HepG2 (cell line): Measurements from ENCODE around the gene LAPTM4A. TPM values are rescaled to one million over a fixed set of nuclear protein-coding genes. Genes with fewer than 3 reads are reported as not detected.

Experiments
- ASH2L ChIP-seq: fragments of 300-600, 200-600 bp; sonication (generic); IDR thresholded peaks from 2 replicates; pipeline ENCODE4 v1.7.0; 2017; ENCODE audit warnings: low read depth, mild to moderate bottlenecking, moderate library complexity, mixed read lengths, low read length; ENCODE audit not compliant: insufficient read length
- CC2D1A ChIP-seq: sonication (generic); formaldehyde crosslinking; IDR thresholded peaks from 2 replicates; pipeline ENCODE4 v1.8.1; 2023; ENCODE audit warnings: mild to moderate bottlenecking, missing genetic modification reagents
- FOXA1 ChIP-seq, 2 experiments: fragments of 450-650 bp in 1 of 2; sonication (generic) in 1 of 2; formaldehyde crosslinking in 1 of 2; IDR thresholded peaks; 2 replicates each; pipeline versions ENCODE4 v1.4.0 to v1.6.1; 2016 to 2020; ENCODE audit warnings: missing genetic modification reagents in 1 of 2
- GTF3A ChIP-seq: sonication (generic); formaldehyde crosslinking; conservative IDR thresholded peaks from 2 replicates; pipeline ENCODE4 v1.4.0; 2020; ENCODE audit warnings: mild to moderate bottlenecking, missing genetic modification reagents
- HNRNPH1 ChIP-seq: fragments of 200-400 bp; formaldehyde crosslinking; optimal IDR thresholded peaks from 2 replicates; pipeline ENCODE3; 2017; ENCODE audit warnings: mild to moderate bottlenecking, low read depth, low read length
- KAT2B ChIP-seq: fragments of 150-350 bp; IDR thresholded peaks from 2 replicates; pipeline ENCODE4 v1.6.1; 2014; ENCODE audit warnings: low read depth, low read length, borderline replicate concordance
- MAFK ChIP-seq, 2 experiments: IDR thresholded peaks in 1 of 2; conservative IDR thresholded peaks in 1 of 2; 2 replicates each; pipeline ENCODE4 v1.6.1; 2011; ENCODE audit warnings: improper control_type of control experiment in 2 of 2, low read length in 2 of 2
- MED8 ChIP-seq: sonication (generic); formaldehyde crosslinking; IDR thresholded peaks from 2 replicates; pipeline ENCODE4 v1.8.1; 2023; ENCODE audit warnings: mild to moderate bottlenecking, missing genetic modification reagents; ENCODE audit not compliant: insufficient replicate concordance
- MIER2 ChIP-seq: IDR thresholded peaks from 2 replicates; pipeline ENCODE4 v1.6.1; 2016; ENCODE audit warnings: missing biosample characterization, missing genetic modification reagents
- RFX3 ChIP-seq: IDR thresholded peaks from 2 replicates; pipeline ENCODE4 v1.6.1; 2016; ENCODE audit warnings: missing biosample characterization, missing genetic modification reagents
- RNF219 ChIP-seq: sonication (generic); formaldehyde crosslinking; IDR thresholded peaks from 2 replicates; pipeline ENCODE4 v1.5.0; 2020; ENCODE audit warnings: mild to moderate bottlenecking, missing genetic modification reagents
- RXRB ChIP-seq: IDR thresholded peaks from 2 replicates; pipeline ENCODE4 v1.6.1; 2016; ENCODE audit warnings: borderline replicate concordance, missing genetic modification reagents, missing compliant biosample characterization
- SNRNP70 ChIP-seq: fragments of 200-400 bp; formaldehyde crosslinking; IDR thresholded peaks from 2 replicates; pipeline ENCODE4 v1.6.1; 2017; ENCODE audit warnings: mild to moderate bottlenecking, low read depth, low read length, moderate library complexity
- SP5 ChIP-seq: IDR thresholded peaks from 2 replicates; pipeline ENCODE4 v1.6.1; 2016; ENCODE audit warnings: low read depth, borderline replicate concordance
- TBL1XR1 ChIP-seq: fragments of 150-350 bp; IDR thresholded peaks from 2 replicates; pipeline ENCODE4 v1.6.1; 2014; ENCODE audit warnings: borderline replicate concordance, low read length; ENCODE audit not compliant: partially characterized antibody
- TSC22D2 ChIP-seq: sonication (generic); formaldehyde crosslinking; IDR thresholded peaks from 2 replicates; pipeline ENCODE4 v1.5.1; 2020; ENCODE audit warnings: missing genetic modification reagents, mild to moderate bottlenecking, borderline replicate concordance
- ZNF543 ChIP-seq: sonication (generic); formaldehyde crosslinking; IDR thresholded peaks from 2 replicates; pipeline ENCODE4 v1.4.0; 2020; ENCODE audit warnings: mild to moderate bottlenecking, missing genetic modification reagents
- ZNF839 ChIP-seq: sonication (generic); formaldehyde crosslinking; IDR thresholded peaks from 2 replicates; pipeline ENCODE4 v1.4.0; 2020; ENCODE audit warnings: missing genetic modification reagents, mild to moderate bottlenecking, borderline replicate concordance
- ZNF878 ChIP-seq: sonication (generic); formaldehyde crosslinking; IDR thresholded peaks from 2 replicates; pipeline ENCODE4 v1.8.1; 2023; ENCODE audit warnings: mild to moderate bottlenecking, missing genetic modification reagents, moderate library complexity
- ZSCAN12 ChIP-seq: sonication (generic); formaldehyde crosslinking; IDR thresholded peaks from 2 replicates; pipeline ENCODE4 v1.9.0; 2021; ENCODE audit warnings: mild to moderate bottlenecking, missing genetic modification reagents
- polyA plus RNA-seq, 8 experiments: library from polyadenylated mRNA; depleted of rRNA in 3 of 8; stranded (reverse) in 7 of 8; unstranded in 1 of 8; fragments of >200 nt; fragmentation: Illumina TruSeq in 4 of 8; extraction: Trizol in 4 of 8; gene quantifications; 2 replicates each; pipeline versions ENCODE4 v1.2.1 to v1.2.3, GENCODE V29; 2011 to 2016; ENCODE audit warnings: low read depth in 4 of 8, missing spikeins in 1 of 8, mixed read lengths in 1 of 8; ENCODE audit not compliant: insufficient read depth in 1 of 8
- total RNA-seq, 5 experiments: library from RNA; depleted of rRNA; stranded (reverse); fragments of >200 nt; fragmentation: Illumina TruSeq; extraction: Trizol; gene quantifications; 2 replicates each; pipeline ENCODE4 v1.2.3, GENCODE V29; 2016; ENCODE audit warnings: low read depth in 1 of 5
- TF ChIP-seq, protein P1 (sequence below): sonication (generic); formaldehyde crosslinking; IDR thresholded peaks from 2 replicates; pipeline ENCODE4 v1.4.0; 2020; ENCODE audit warnings: missing genetic modification reagents, borderline replicate concordance
- TF ChIP-seq, protein P2 (sequence below): sonication (generic); formaldehyde crosslinking; IDR thresholded peaks from 2 replicates; pipeline ENCODE4 v1.4.0; 2020; ENCODE audit warnings: missing genetic modification reagents, mild to moderate bottlenecking, borderline replicate concordance
- TF ChIP-seq, protein P3 (sequence below): sonication (generic); formaldehyde crosslinking; IDR thresholded peaks from 2 replicates; pipeline ENCODE4 v1.5.1; 2020; ENCODE audit warnings: mild to moderate bottlenecking, missing genetic modification reagents, borderline replicate concordance

Gene LAPTM4A
- total and polyA plus RNA-seq, 2 of the 13 experiments (the other 11 are each of a cell fraction or from before 2014, with no cell fraction given) = 116 to 558 TPM

DNA sequence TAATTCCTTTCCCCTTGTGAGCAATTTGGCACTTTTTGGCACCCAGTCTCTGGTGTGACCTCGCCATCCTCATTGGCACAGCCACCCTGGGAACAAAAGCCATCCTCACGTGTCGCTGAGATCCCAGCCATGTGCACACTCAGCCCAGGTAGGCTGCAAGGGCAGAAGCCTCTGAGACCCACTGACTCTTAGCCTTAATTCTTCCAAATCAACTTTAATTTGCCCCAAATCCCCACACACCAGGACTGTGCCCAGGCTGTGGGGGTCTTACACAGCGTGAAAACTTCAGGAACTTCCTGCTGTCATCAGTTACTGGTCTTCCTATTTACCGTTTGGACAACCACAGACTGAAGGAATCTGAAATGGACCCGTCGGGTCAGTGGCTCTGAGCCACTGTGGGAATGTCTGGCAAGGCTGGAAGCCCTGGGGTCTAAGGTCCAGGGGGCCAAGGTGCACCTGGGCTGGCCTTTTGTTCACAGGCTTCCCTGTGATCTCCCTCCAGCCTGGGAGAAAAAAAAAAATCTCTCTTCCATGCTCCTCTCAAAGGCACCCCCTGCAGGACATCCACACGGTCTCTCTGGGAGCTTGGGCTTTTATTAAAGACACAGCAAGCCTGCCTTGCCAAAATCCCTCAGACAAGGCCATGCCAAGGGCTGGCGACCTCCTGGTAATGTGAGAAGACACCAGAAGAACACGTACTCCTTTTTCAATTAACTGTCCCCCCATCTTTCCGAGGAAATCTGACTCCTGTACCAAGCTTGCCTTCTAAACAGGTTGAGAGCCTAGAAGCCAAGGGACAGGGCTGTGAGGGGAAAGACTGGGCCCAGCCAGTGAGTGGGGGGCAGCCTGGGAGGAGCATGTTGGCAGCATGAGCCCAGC is 42.1 kb upstream of the LAPTM4A start (continued):
- TF ChIP-seq, protein P1, sequence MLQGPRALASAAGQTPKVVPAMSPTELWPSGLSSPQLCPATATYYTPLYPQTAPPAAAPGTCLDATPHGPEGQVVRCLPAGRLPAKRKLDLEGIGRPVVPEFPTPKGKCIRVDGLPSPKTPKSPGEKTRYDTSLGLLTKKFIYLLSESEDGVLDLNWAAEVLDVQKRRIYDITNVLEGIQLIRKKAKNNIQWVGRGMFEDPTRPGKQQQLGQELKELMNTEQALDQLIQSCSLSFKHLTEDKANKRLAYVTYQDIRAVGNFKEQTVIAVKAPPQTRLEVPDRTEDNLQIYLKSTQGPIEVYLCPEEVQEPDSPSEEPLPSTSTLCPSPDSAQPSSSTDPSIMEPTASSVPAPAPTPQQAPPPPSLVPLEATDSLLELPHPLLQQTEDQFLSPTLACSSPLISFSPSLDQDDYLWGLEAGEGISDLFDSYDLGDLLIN = no peak
- TF ChIP-seq ZSCAN12 (CRISPR knock-in tag) (no peak), ZNF839 (CRISPR knock-in tag) (peak; percentile 46; the same call in 1 of the 2 replicates), KAT2B (no peak), TBL1XR1 (peak; percentile 88), ZNF543 (CRISPR knock-in tag) (0 out of 2 replicates have a peak, but pooled peaks have one; percentile 63), MED8 (CRISPR knock-in tag) (no peak), SP5 (CRISPR knock-in tag) (peak; percentile 41; the same call in 1 of the 2 replicates), TSC22D2 (0 out of 2 replicates have a peak, but pooled peaks have one; percentile 44), SNRNP70 (no peak), MIER2 (CRISPR knock-in tag) (peak; percentile 76; the same call in 1 of the 2 replicates), RFX3 (CRISPR knock-in tag) (no peak), ZNF878 (no peak), ASH2L (peak; percentile 81), CC2D1A (CRISPR knock-in tag) (no peak), RXRB (peak; percentile 89), FOXA1 (IDR thresholded peaks at IDR 0.05) (no peak), FOXA1 (CRISPR knock-in tag; IDR thresholded peaks at IDR 0.05) (peak; percentile 40; the same call in 1 of the 2 replicates), MAFK (conservative IDR thresholded peaks at IDR 0.05 in 1 of 2, IDR thresholded peaks at IDR 0.05 in 1 of 2; ENCODE audit: low read length in 2 of 2) (no peak), GTF3A (CRISPR knock-in tag) (no peak), HNRNPH1 (no peak), RNF219 (CRISPR knock-in tag) (no peak)
- TF ChIP-seq, protein P2, sequence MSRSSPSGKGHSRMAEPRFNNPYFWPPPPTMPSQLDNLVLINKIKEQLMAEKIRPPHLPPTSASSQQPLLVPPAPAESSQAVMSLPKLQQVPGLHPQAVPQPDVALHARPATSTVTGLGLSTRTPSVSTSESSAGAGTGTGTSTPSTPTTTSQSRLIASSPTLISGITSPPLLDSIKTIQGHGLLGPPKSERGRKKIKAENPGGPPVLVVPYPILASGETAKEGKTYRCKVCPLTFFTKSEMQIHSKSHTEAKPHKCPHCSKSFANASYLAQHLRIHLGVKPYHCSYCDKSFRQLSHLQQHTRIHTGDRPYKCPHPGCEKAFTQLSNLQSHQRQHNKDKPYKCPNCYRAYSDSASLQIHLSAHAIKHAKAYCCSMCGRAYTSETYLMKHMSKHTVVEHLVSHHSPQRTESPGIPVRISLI (CRISPR knock-in tag) = peak; percentile 100
- TF ChIP-seq, protein P3, sequence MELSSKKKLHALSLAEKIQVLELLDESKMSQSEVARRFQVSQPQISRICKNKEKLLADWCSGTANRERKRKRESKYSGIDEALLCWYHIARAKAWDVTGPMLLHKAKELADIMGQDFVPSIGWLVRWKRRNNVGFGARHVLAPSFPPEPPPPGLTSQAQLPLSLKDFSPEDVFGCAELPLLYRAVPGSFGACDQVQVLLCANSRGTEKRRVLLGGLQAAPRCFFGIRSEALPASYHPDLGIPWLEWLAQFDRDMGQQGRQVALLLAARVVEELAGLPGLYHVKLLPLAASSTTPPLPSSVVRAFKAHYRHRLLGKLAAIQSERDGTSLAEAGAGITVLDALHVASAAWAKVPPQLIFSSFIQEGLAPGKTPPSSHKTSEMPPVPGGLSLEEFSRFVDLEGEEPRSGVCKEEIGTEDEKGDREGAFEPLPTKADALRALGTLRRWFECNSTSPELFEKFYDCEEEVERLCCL (CRISPR knock-in tag) = no peak
